Right ventricle myocardium superior (tissue), 1 donor: ENCODE data around the gene TMTC1. TPM values are rescaled to one million over a fixed set of nuclear protein-coding genes. Genes with fewer than 3 reads are reported as not detected.
"Not testable (repeated sequence)": the region's sequence is repeated elsewhere in the genome, so short reads cannot be mapped to it uniquely, and the experiment has no call there.

Experiments
- ATAC-seq: fragments of 200-7000 bp; cut with Tn5 transposase; one replicate; pipeline ENCODE4 v1.9.1; 2020; ENCODE audit warnings: mild to moderate bottlenecking; ENCODE audit not compliant: poor library complexity
- DNase-seq: peaks from one replicate; pipeline ENCODE4 v3.0.0-alpha.2; 2020
- intact Hi-C: fragments of 100-400 bp; cut with DNase I; formaldehyde crosslinking; loops from one replicate; pipeline ENCODE4 v1.11.2; 2022
- long read RNA-seq: library from polyadenylated mRNA; unstranded; transcript quantifications from one replicate; pipeline ENCODE4 v2.0.0, GENCODE V29; 2021
- total RNA-seq: library from RNA; stranded (reverse); fragmentation: NEBNext Ultra II Directional; extraction: Animal tissue kit (Norgen Biotek cat#: 25700); gene quantifications from one replicate; pipeline ENCODE4 v1.2.1, GENCODE V29; 2021
- donor health status: DM: no; HTN: yes; CAD: no; lungs with severe emphysema.

Gene TMTC1
- total RNA-seq, result 29.1 TPM
- long read RNA-seq, full-length matches to known transcripts, result 22 of 37 reads
- long read RNA-seq, partial matches to known transcripts, result 3 of 37 reads
- long read RNA-seq, other reads (novel, unspliced or antisense), result 12 of 37 reads

- DNase-seq (peak; percentile 91), ATAC-seq (peak; percentile 91)
- intact Hi-C loops, result loop anchor here (10.0 kb wide), 2 partner anchors 139 to 229 kb away; no protein-coding TSS in a partner anchor
Measured at GRCh38 chr12:29783773-29784666, at the start of gene TMTC1. TSS of gene TMTC1 (minus strand) at chr12:29783942. CDS start at chr12:29783751, 191 bp downstream.

GRCh38 chr12:29831173-29831572 is 47.4 kb upstream of the TMTC1 start:
- no peak for DNase-seq
- intact Hi-C loops, result no loop called here
- ATAC-seq, result no peak

GRCh38 chr12:29830391-29830790 is 46.6 kb upstream of the TMTC1 start:
- DNase-seq (no peak), ATAC-seq (no peak)
- intact Hi-C loops, result no loop called here

GRCh38 chr12:29818916-29819623 is 35.3 kb upstream of the TMTC1 start:
- peak; percentile 95 for ATAC-seq

GRCh38 chr12:29816874-29817725 is 33.4 kb upstream of the TMTC1 start:
- DNase-seq, result no peak
- intact Hi-C loops, result no loop called here
- no peak for ATAC-seq

More at GRCh38 chr12:29818916-29819623, 35.3 kb upstream of the TMTC1 start:
- peak; percentile 65 for DNase-seq
- intact Hi-C loops, result no loop called here

- not testable (repeated sequence) for ATAC-seq
Measured at GRCh38 chr12:29809616-29810361, 26.0 kb upstream of the TMTC1 start.

GRCh38 chr12:29807129-29807528 is 23.4 kb upstream of the TMTC1 start:
- no peak for ATAC-seq
- DNase-seq, result no peak
- intact Hi-C loops, result no loop called here

More at GRCh38 chr12:29809616-29810361, 26.0 kb upstream of the TMTC1 start:
- intact Hi-C loops, DNase-seq: not testable (repeated sequence)

GRCh38 chr12:29804019-29804418 is 20.3 kb upstream of the TMTC1 start:
- intact Hi-C loops, result no loop called here
- ATAC-seq (no peak), DNase-seq (no peak)

GRCh38 chr12:29799591-29799990 is 15.8 kb upstream of the TMTC1 start:
- intact Hi-C loops, result no loop called here
- no peak for ATAC-seq
- no peak for DNase-seq

- intact Hi-C loops, result no loop called here
- ATAC-seq, result no peak
- no peak for DNase-seq
Measured at GRCh38 chr12:29797565-29798355, 14.0 kb upstream of the TMTC1 start.

GRCh38 chr12:29796823-29797263 is 13.1 kb upstream of the TMTC1 start:
- DNase-seq (no peak), ATAC-seq (peak; percentile 87)
- intact Hi-C loops, result no loop called here

- intact Hi-C loops, result no loop called here
- no peak for ATAC-seq
- no peak for DNase-seq
Measured at GRCh38 chr12:29795715-29796114, 12.0 kb upstream of the TMTC1 start.

- ATAC-seq (no peak), DNase-seq (no peak)
- intact Hi-C loops, result no loop called here
Measured at GRCh38 chr12:29794862-29795261, 11.1 kb upstream of the TMTC1 start.

- ATAC-seq, result no peak
- no peak for DNase-seq
- intact Hi-C loops, result no loop called here
Measured at GRCh38 chr12:29792853-29793252, 9.1 kb upstream of the TMTC1 start.

- intact Hi-C loops, result no loop called here
- DNase-seq (no peak), ATAC-seq (no peak)
Measured at GRCh38 chr12:29792132-29792531, 8.4 kb upstream of the TMTC1 start.

- intact Hi-C loops, result loop anchor here (10.0 kb wide), 2 partner anchors 138 to 228 kb away; no protein-coding TSS in a partner anchor
Measured at GRCh38 chr12:29782871-29783772, 620 bp downstream of the TMTC1 start.

More at GRCh38 chr12:29782871-29783772, 620 bp downstream of the TMTC1 start:
- DNase-seq (peak; percentile 64), ATAC-seq (peak; percentile 59)
